ENCODE results near the gene NRG2. TPM values are rescaled to one million over a fixed set of nuclear protein-coding genes. Genes with fewer than 3 reads are reported as not detected.

Gene NRG2
- polyA plus RNA-seq, 3 donors = 0.01 TPM; not detected in 2

DNA sequence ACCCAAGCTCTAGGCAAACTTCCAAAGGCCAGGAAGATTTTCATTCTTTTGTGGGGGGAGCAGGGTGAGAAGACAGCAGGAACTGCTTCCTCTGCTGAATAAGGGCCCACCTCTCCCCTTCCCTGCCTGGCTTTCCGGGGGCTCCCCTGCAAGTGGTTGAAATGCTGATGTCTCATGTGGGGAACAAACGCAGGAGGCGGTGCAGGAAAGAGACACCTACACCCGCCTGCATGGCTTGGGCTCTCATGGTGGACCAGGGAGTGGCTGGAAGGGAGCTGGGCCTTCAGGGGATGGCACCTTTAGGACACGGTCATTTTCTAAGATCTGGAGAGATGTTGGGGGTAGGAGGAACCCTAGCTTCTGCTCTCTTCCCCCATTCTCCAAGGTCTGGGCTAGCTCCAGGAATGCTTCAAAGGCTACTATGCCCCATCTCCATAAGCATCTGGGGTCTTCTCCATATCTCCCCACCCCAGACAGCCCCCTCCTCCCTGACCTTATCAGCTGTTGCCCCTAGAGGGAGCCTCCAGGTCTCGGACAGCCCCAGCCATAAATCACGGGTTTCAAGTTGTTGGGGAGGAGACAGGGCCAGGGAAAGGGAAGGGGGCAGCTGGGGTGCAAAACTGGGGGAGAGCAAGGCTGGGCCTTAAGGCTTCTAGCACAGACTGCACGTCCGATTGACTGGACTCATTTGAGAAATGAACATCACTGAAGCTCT is 170.9 kb downstream of the NRG2 start:
- no peaks in the 10 kb centered on the region for H3K4me1 ChIP-seq (ENCODE audit: control insufficient read depth in 1 of 2, insufficient read depth in 2 of 2, low read length in 2 of 2)
- no peak for DNase-seq
- no peak overlapping the region for H3K9ac ChIP-seq (ENCODE audit: insufficient read depth, low read length, poor library complexity, severe bottlenecking)
- TF ChIP-seq, protein P1, sequence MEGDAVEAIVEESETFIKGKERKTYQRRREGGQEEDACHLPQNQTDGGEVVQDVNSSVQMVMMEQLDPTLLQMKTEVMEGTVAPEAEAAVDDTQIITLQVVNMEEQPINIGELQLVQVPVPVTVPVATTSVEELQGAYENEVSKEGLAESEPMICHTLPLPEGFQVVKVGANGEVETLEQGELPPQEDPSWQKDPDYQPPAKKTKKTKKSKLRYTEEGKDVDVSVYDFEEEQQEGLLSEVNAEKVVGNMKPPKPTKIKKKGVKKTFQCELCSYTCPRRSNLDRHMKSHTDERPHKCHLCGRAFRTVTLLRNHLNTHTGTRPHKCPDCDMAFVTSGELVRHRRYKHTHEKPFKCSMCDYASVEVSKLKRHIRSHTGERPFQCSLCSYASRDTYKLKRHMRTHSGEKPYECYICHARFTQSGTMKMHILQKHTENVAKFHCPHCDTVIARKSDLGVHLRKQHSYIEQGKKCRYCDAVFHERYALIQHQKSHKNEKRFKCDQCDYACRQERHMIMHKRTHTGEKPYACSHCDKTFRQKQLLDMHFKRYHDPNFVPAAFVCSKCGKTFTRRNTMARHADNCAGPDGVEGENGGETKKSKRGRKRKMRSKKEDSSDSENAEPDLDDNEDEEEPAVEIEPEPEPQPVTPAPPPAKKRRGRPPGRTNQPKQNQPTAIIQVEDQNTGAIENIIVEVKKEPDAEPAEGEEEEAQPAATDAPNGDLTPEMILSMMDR (IDR thresholded peaks at IDR 0.05) = no peak
- Mint-ChIP-seq H3K27me3 (ENCODE audit: low read depth in 3 of 3) (peaks cover 7 to 9% (median 9%) of the 10 kb centered on the region in 3 donors), H3K4me3 (no peak overlapping the region), H3K36me3 (no peaks in the 10 kb centered on the region), H3K4me1 (peaks cover 2% of the 10 kb centered on the region), H3K27ac (no peak overlapping the region), H3K9me3 (peaks cover 0 to 6% (median 3%) of the 10 kb centered on the region in 7 donors)
- H3K79me2 ChIP-seq (ENCODE audit: insufficient read depth, low read length) = no peaks in the 10 kb centered on the region
- H3K9me3 ChIP-seq (replicated peaks in 1 of 2; ENCODE audit: control insufficient read depth in 1 of 2, insufficient read depth in 1 of 2, low read length in 2 of 2) = no peaks in the 10 kb centered on the region
- no peak overlapping the region for H3K4me3 ChIP-seq (replicated peaks in 1 of 3; ENCODE audit: low read depth in 2 of 3, low read length in 3 of 3)
- 77% methylated on average over 3 of the region's 9 CpGs for WGBS (ENCODE audit: insufficient coverage)
- H3K27ac ChIP-seq (ENCODE audit: low read depth in 1 of 2, low read length in 2 of 2) = no peak overlapping the region
- H3K27me3 ChIP-seq (ENCODE audit: control insufficient read depth in 2 of 2, insufficient read depth in 2 of 2, low read length in 2 of 2) = no peaks in the 10 kb centered on the region
- H4K20me1 ChIP-seq (ENCODE audit: insufficient read depth, low read length) = no peaks in the 10 kb centered on the region
- no peaks in the 10 kb centered on the region for H3K36me3 ChIP-seq (replicated peaks in 1 of 2; ENCODE audit: control insufficient read depth in 1 of 2, insufficient read depth in 2 of 2, low read length in 2 of 2)
- no peak overlapping the region for H3K4me2 ChIP-seq (replicated peaks; ENCODE audit: extremely low read depth, low read length, poor library complexity, severe bottlenecking)
- intact Hi-C loops (cut with micrococcal nuclease) = no loop called here
- no peak overlapping the region for H2AFZ ChIP-seq (ENCODE audit: insufficient read depth, low read depth, low read length, poor library complexity, severe bottlenecking)

DNA sequence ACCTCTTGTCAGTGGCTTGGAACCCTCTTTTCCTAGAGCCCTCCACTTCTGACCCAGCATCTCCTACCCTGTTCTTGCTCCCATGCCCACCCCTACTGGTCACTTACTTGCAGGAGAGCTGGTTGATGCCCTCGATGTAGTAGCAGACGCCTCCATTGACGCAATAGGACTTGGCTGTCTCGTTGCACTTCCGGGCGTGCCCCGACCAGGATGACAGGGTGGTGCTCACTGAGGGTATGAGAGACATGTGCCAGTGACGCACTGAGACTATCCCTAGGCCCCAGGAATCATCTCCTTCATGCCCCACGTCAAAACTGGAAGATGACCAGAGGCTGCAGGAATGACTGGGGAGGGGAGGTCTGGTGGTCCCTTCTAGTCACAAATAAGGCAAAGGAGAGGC is 171.5 kb downstream of the NRG2 start:
- H3K9me3 ChIP-seq (replicated peaks in 1 of 2; ENCODE audit: control insufficient read depth in 1 of 2, insufficient read depth in 1 of 2, low read length in 2 of 2) = no peaks in the 10 kb centered on the region
- H3K36me3 Mint-ChIP-seq = no peaks in the 10 kb centered on the region
- H3K27me3 ChIP-seq (ENCODE audit: control insufficient read depth in 2 of 2, insufficient read depth in 2 of 2, low read length in 2 of 2) = no peaks in the 10 kb centered on the region
- TF ChIP-seq, protein P1 (IDR thresholded peaks at IDR 0.05) = no peak
- no peak overlapping the region for H3K4me3 ChIP-seq (replicated peaks in 1 of 3; ENCODE audit: low read depth in 2 of 3, low read length in 3 of 3)
- no peaks in the 10 kb centered on the region for H4K20me1 ChIP-seq (ENCODE audit: insufficient read depth, low read length)
- WGBS (ENCODE audit: insufficient coverage) = 84% methylated on average over 7 of the region's 9 CpGs
- no peaks in the 10 kb centered on the region for H3K79me2 ChIP-seq (ENCODE audit: insufficient read depth, low read length)
- no peak overlapping the region for H3K4me2 ChIP-seq (replicated peaks; ENCODE audit: extremely low read depth, low read length, poor library complexity, severe bottlenecking)
- no peak overlapping the region for H2AFZ ChIP-seq (ENCODE audit: insufficient read depth, low read depth, low read length, poor library complexity, severe bottlenecking)
- H3K27ac Mint-ChIP-seq = no peak overlapping the region
- H3K9me3 Mint-ChIP-seq = peaks cover 0 to 6% (median 3%) of the 10 kb centered on the region in 7 donors
- H3K36me3 ChIP-seq (replicated peaks in 1 of 2; ENCODE audit: control insufficient read depth in 1 of 2, insufficient read depth in 2 of 2, low read length in 2 of 2) = no peaks in the 10 kb centered on the region
- DNase-seq = no peak
- no peak overlapping the region for H3K27ac ChIP-seq (ENCODE audit: low read depth in 1 of 2, low read length in 2 of 2)
- peaks cover 2% of the 10 kb centered on the region for H3K4me1 Mint-ChIP-seq
- H3K9ac ChIP-seq (ENCODE audit: insufficient read depth, low read length, poor library complexity, severe bottlenecking) = no peak overlapping the region
- H3K4me3 Mint-ChIP-seq = no peak overlapping the region
- H3K4me1 ChIP-seq (ENCODE audit: control insufficient read depth in 1 of 2, insufficient read depth in 2 of 2, low read length in 2 of 2) = no peaks in the 10 kb centered on the region
- intact Hi-C loops (cut with micrococcal nuclease) = no loop called here
- peaks cover 8 to 14% (median 10%) of the 10 kb centered on the region in 3 donors for H3K27me3 Mint-ChIP-seq (ENCODE audit: low read depth in 3 of 3)
